GM06990 (cell line): ENCODE data around the gene TLR9.
A peak's percentile ranks its signal among the peaks of the same experiment; 100 is the strongest.

Source experiments
- DNase-seq: peaks from one replicate; pipeline ENCODE4 v3.0.0-alpha.2; 2011; ENCODE audit not compliant: insufficient read length; ENCODE audit errors: extremely low read depth
- H3K27me3 ChIP-seq: replicated peaks from 2 replicates; pipeline ENCODE4 v1.6.0; 2011; ENCODE audit warnings: low read length; ENCODE audit not compliant: control insufficient read depth, insufficient read depth
- H3K36me3 ChIP-seq: 2 replicates; pipeline ENCODE4 v1.5.1; 2011; ENCODE audit warnings: low read length; ENCODE audit not compliant: control insufficient read depth, insufficient read depth
- H3K4me3 ChIP-seq: replicated peaks from 2 replicates; pipeline ENCODE4 v1.5.1; 2011; ENCODE audit warnings: low read depth, mild to moderate bottlenecking, control low read depth, low read length
- TF ChIP-seq, protein P1 (sequence below): IDR thresholded peaks from 2 replicates; pipeline ENCODE4 v1.5.1; 2011; ENCODE audit warnings: low read length, control low read depth, mild to moderate bottlenecking, inconsistent platforms; ENCODE audit not compliant: insufficient read depth, poor library complexity, severe bottlenecking

Gene TLR9

DNA sequence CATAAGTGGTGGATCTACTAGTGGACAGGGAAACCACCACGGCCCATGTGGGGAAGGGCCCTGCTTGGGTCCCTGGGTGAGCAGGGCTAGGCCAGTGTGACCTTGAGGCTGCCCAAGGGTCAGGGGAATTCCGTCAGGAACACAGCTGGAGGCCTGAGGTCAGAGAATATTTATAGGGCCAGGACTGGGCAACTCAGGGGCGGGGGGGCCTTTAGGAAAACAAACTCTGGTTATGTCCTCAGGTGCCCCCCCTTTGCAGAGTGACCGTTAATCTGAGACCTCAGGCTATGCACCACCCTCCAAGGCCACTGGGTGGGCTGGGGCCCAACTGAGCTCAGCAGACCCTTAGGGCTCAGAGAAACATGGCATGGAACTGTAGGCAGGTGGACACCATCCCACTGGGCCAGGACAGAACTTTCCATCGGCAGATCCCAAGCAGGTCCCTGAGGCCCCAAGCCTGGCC is 11.0 kb upstream of the TLR9 start:
- H3K27me3 ChIP-seq = no peaks in the 10 kb centered on the region
- no peak for DNase-seq
- H3K36me3 ChIP-seq = peaks cover 15% of the 10 kb centered on the region
- TF ChIP-seq, protein P1, sequence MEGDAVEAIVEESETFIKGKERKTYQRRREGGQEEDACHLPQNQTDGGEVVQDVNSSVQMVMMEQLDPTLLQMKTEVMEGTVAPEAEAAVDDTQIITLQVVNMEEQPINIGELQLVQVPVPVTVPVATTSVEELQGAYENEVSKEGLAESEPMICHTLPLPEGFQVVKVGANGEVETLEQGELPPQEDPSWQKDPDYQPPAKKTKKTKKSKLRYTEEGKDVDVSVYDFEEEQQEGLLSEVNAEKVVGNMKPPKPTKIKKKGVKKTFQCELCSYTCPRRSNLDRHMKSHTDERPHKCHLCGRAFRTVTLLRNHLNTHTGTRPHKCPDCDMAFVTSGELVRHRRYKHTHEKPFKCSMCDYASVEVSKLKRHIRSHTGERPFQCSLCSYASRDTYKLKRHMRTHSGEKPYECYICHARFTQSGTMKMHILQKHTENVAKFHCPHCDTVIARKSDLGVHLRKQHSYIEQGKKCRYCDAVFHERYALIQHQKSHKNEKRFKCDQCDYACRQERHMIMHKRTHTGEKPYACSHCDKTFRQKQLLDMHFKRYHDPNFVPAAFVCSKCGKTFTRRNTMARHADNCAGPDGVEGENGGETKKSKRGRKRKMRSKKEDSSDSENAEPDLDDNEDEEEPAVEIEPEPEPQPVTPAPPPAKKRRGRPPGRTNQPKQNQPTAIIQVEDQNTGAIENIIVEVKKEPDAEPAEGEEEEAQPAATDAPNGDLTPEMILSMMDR = no peak
- H3K4me3 ChIP-seq = no peak overlapping the region

DNA sequence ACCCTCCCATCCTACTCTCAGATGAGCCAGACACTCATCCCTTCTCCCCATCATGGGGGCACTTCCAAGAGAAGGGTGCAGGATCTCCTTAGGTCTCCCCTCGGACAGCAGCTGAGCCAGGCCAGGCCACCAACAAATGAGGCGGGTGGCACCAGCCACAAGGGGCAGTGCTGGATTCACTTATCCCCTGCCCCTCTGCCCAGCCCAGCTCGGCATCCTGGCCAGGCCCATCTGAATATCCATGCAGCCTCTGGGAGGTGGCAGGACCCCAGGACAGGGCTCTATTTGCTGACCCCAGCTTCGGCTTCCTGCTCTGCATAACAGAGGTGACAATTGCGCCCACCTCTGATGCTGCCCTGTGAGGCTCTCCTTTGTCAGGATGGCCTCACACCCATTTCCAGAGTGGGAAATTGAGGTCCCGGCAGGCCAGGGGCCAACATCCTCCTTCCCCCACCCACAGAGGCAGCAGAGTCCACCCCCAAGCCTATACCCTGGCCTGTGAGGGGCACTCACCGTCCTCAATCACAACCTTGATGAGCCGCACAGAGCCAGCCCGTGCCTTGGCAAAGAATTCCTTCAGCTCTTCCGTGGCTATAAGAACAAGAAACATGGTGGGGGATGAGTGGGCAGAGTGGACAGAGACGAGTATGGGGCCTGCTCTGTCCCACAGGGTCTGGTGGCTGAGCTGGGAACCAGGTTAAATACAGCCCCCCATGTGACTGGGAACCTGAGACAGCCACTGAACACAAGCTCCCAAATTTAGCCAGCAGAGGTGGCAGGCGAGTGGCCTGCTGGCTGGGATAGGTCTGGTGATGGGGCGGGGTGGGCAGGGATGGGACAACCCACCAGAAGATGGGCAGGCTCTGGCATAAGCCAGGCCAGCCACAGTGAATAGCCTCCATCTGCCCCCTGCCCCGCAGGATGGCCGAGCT is 9.3 kb upstream of the TLR9 start:
- Histone ChIP-seq H3K4me3 (no peak overlapping the region), H3K36me3 (peaks cover 28% of the 10 kb centered on the region), H3K27me3 (no peaks in the 10 kb centered on the region)
- TF ChIP-seq, protein P1 = peak; percentile 7
- no peak for DNase-seq

DNA sequence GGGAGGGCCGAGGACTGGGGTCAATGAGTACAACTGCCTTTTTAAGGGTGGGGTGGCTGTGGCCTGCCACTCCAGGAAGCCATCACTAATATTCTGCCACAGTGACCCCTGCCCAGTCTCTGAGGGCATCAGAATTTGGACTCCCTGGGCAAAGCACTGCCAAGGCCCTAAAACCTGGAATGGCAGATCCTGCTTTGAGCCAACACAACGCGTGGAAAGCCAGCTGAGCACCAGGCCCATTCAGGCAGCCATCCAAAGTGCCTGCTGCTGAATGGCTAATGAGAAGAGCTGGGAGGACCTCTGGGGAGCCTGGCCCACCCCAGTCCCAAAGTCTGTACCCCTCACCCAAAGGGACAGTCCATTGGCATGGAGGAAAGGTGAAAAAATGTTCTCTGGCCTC is 8.5 kb upstream of the TLR9 start:
- no peaks in the 10 kb centered on the region for H3K27me3 ChIP-seq
- no peak overlapping the region for H3K4me3 ChIP-seq
- TF ChIP-seq, protein P1 = no peak
- peaks cover 36% of the 10 kb centered on the region for H3K36me3 ChIP-seq
- no peak for DNase-seq

DNA sequence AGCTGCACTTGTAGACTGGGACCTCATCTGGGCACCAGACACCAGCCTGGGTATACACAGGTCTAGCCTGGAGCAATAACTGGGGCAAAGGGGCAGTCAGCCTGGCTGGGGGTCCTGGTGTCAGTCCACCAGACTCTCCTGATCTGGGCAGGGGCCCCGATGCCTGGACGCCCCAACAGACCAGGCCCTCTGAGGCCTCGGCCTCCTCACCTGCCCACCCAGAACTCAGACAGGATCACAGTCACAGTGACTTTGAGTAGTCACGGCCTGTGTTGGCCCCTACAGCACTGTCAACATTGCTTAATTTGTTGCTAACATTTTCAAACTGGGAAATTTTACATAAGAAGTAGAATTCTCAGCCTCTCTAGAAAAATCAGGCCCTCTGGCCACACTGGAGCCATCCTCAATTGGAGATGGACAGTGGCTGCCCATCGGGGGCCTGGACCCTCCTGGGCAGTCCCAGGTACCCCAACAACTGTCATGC is 7.7 kb upstream of the TLR9 start:
- Histone ChIP-seq H3K27me3 (no peaks in the 10 kb centered on the region), H3K4me3 (no peak overlapping the region), H3K36me3 (peaks cover 40% of the 10 kb centered on the region)
- no peak for DNase-seq
- TF ChIP-seq, protein P1 = no peak

DNA sequence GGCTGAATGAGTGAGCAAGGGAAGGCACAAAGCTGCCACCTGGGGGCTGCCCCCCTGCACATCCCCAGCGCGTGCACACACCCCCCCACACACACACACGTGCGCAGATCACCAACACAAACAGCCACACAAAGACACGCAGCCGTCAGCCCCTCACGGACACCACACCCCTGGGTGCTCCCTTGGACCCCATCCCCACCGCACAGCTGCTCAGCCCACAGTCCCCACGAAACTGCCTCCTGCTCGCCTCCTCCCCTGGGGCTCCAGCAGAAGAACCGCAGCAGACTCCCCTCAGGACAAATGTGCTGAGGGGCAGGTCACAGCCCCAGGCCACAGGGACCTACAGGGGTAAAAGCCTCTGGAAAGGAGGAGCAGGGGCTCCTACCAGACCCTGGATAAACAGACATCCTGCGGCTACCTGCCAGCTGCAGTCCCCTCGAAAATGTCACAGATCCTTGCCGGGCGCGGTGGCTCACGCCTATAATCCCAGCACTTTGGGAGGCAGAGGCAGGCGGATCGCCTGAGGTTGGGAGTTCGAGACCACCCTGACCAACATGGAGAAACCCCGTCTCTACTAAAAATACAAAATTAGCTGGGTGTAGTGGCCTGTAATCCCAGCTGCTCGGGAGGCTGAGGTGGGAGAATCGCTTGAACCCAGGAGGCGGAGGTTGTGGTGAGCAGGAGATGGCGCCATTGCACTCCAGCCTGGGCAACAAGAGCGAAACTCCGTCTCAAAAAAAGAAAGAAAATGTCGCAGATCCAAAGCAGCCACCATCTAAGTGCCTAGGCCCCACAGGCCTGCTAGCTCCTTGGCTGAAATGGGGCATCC is 7.0 kb upstream of the TLR9 start:
- Histone ChIP-seq H3K27me3 (no peaks in the 10 kb centered on the region), H3K4me3 (no peak overlapping the region), H3K36me3 (peaks cover 44% of the 10 kb centered on the region)
- DNase-seq = no peak
- TF ChIP-seq, protein P1 = no peak
